Fibroblast of lung (primary cell): Measurements from ENCODE around the gene RRAGD. TPM values are rescaled to one million over a fixed set of nuclear protein-coding genes. Genes with fewer than 3 reads are reported as not detected.
A peak's percentile ranks its signal among the peaks of the same experiment; 100 is the strongest.

Source experiments
- DNase-seq, 2 donors: peaks; one replicate each; pipeline versions ENCODE4 v3.0.0 to v3.0.0-alpha.2; 2010; ENCODE audit warnings: low read depth in 2 of 2
- H2AFZ ChIP-seq: 2 replicates; pipeline ENCODE4 v1.5.1; 2012; ENCODE audit warnings: low read length, control low read depth, inconsistent platforms
- H3K27ac ChIP-seq: 2 replicates; pipeline ENCODE4 v1.5.1; 2011; ENCODE audit warnings: low read length, control low read depth; ENCODE audit not compliant: insufficient read depth
- H3K27me3 ChIP-seq: 2 replicates; pipeline ENCODE4 v1.5.1; 2011; ENCODE audit warnings: mild to moderate bottlenecking, low read length; ENCODE audit not compliant: control insufficient read depth, insufficient read depth
- H3K36me3 ChIP-seq: 2 replicates; pipeline ENCODE4 v1.5.1; 2011; ENCODE audit warnings: low read length; ENCODE audit not compliant: control insufficient read depth, insufficient read depth
- H3K4me1 ChIP-seq: 2 replicates; pipeline ENCODE4 v1.5.1; 2011; ENCODE audit warnings: low read length; ENCODE audit not compliant: control insufficient read depth, insufficient read depth; ENCODE audit errors: extremely low read depth
- H3K4me2 ChIP-seq: 2 replicates; pipeline ENCODE4 v1.5.1; 2011; ENCODE audit warnings: low read length, control low read depth; ENCODE audit not compliant: insufficient read depth; ENCODE audit errors: extremely low read depth
- H3K4me3 ChIP-seq, 4 experiments: fragments of 200-600 bp in 1 of 4; sonication (generic) in 1 of 4; replicated peaks in 1 of 4; 2 replicates each; pipeline ENCODE4 v1.5.1; 2011 to 2016; ENCODE audit warnings: low read length in 4 of 4, low read depth in 3 of 4, mild to moderate bottlenecking in 3 of 4, control low read depth in 2 of 4, inconsistent platforms in 1 of 4, mixed read lengths in 1 of 4; ENCODE audit not compliant: insufficient read depth in 1 of 4; ENCODE audit errors: control extremely low read depth in 1 of 4
- H3K79me2 ChIP-seq: 2 replicates; pipeline ENCODE4 v1.5.1; 2012; ENCODE audit warnings: mild to moderate bottlenecking, low read length, inconsistent platforms; ENCODE audit not compliant: control insufficient read depth, insufficient read depth
- H3K9ac ChIP-seq: 2 replicates; pipeline ENCODE4 v1.5.1; 2011; ENCODE audit warnings: mild to moderate bottlenecking, low read length, control low read depth; ENCODE audit not compliant: insufficient read depth
- H3K9me3 ChIP-seq: 2 replicates; pipeline ENCODE4 v1.5.1; 2012; ENCODE audit warnings: low read depth, low read length; ENCODE audit not compliant: control insufficient read depth, insufficient read depth
- H4K20me1 ChIP-seq: 2 replicates; pipeline ENCODE4 v1.5.1; 2011; ENCODE audit warnings: low read length; ENCODE audit not compliant: control insufficient read depth, insufficient read depth; ENCODE audit errors: extremely low read depth
- EZH2 ChIP-seq: IDR thresholded peaks from 2 replicates; pipeline ENCODE4 v1.5.1; 2012; ENCODE audit warnings: low read length, control low read depth, mild to moderate bottlenecking; ENCODE audit errors: missing control alignments
- polyA plus RNA-seq, 2 donors: library from polyadenylated mRNA; depleted of rRNA in 1 of 2; stranded (reverse) in 1 of 2; unstranded in 1 of 2; fragments of >200 nt; gene quantifications; 2 replicates each; pipeline ENCODE4 v1.2.1, GENCODE V29; 2011 to 2012; ENCODE audit warnings: missing spikeins in 1 of 2
- total RNA-seq: library from RNA; depleted of rRNA; stranded (reverse); fragments of >200 nt; gene quantifications from 2 replicates; pipeline ENCODE4 v1.2.1, GENCODE V29; 2014
- TF ChIP-seq, protein P1 (sequence below), 2 donors: IDR thresholded peaks in 1 of 2; conservative IDR thresholded peaks in 1 of 2; 1 replicate in 1 of 2; 2 replicates in 1 of 2; pipeline ENCODE4 v1.5.1; 2011 to 2012; ENCODE audit warnings: low read length in 2 of 2, control low read depth in 1 of 2, inconsistent platforms in 1 of 2, low read depth in 1 of 2, mild to moderate bottlenecking in 1 of 2

The RRAGD gene
- total and polyA plus RNA-seq, 2 donors (not counting 1 experiment from before 2014, with no cell fraction given): 0.07 to 1.8 TPM

GRCh38 chr6:89436226-89436625, 24.2 kb upstream of the RRAGD start:
- Histone ChIP-seq H3K9ac (no peak overlapping the region), H3K79me2 (no peaks in the 10 kb centered on the region), H4K20me1 (no peaks in the 10 kb centered on the region), H3K27ac (no peak overlapping the region), H3K4me3 (no peak overlapping the region), H3K27me3 (peaks cover 6% of the 10 kb centered on the region), H2AFZ (no peak overlapping the region), H3K9me3 (no peaks in the 10 kb centered on the region), H3K36me3 (no peaks in the 10 kb centered on the region), H3K4me2 (no peak overlapping the region), H3K4me1 (no peaks in the 10 kb centered on the region)
- peak in 1 of 2 donors; percentile 9 for DNase-seq
- no peak for TF ChIP-seq EZH2
- TF ChIP-seq, protein P1, sequence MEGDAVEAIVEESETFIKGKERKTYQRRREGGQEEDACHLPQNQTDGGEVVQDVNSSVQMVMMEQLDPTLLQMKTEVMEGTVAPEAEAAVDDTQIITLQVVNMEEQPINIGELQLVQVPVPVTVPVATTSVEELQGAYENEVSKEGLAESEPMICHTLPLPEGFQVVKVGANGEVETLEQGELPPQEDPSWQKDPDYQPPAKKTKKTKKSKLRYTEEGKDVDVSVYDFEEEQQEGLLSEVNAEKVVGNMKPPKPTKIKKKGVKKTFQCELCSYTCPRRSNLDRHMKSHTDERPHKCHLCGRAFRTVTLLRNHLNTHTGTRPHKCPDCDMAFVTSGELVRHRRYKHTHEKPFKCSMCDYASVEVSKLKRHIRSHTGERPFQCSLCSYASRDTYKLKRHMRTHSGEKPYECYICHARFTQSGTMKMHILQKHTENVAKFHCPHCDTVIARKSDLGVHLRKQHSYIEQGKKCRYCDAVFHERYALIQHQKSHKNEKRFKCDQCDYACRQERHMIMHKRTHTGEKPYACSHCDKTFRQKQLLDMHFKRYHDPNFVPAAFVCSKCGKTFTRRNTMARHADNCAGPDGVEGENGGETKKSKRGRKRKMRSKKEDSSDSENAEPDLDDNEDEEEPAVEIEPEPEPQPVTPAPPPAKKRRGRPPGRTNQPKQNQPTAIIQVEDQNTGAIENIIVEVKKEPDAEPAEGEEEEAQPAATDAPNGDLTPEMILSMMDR (conservative IDR thresholded peaks at IDR 0.05 in 1 of 2, IDR thresholded peaks at IDR 0.05 in 1 of 2; ENCODE audit: low read depth in 1 of 2, low read length in 2 of 2): no peak

GRCh38 chr6:89434954-89435353, 22.9 kb upstream of the RRAGD start:
- no peak overlapping the region for H3K4me3 ChIP-seq
- TF ChIP-seq, protein P1 (conservative IDR thresholded peaks at IDR 0.05 in 1 of 2, IDR thresholded peaks at IDR 0.05 in 1 of 2; ENCODE audit: low read depth in 1 of 2, low read length in 2 of 2): no peak
- TF ChIP-seq EZH2: no peak
- no peak overlapping the region for H2AFZ ChIP-seq
- DNase-seq: no peak
- H3K79me2 ChIP-seq: no peaks in the 10 kb centered on the region
- no peak overlapping the region for H3K27ac ChIP-seq
- no peaks in the 10 kb centered on the region for H4K20me1 ChIP-seq
- no peaks in the 10 kb centered on the region for H3K4me1 ChIP-seq
- H3K9ac ChIP-seq: no peak overlapping the region
- no peak overlapping the region for H3K4me2 ChIP-seq
- H3K36me3 ChIP-seq: no peaks in the 10 kb centered on the region
- H3K9me3 ChIP-seq: no peaks in the 10 kb centered on the region
- H3K27me3 ChIP-seq: peaks cover 8% of the 10 kb centered on the region

GRCh38 chr6:89434150-89434499, 22.1 kb upstream of the RRAGD start:
- Histone ChIP-seq H3K4me1 (no peaks in the 10 kb centered on the region), H3K4me3 (peak overlapping the region in 1 of 4 experiments; percentile 53), H3K79me2 (no peaks in the 10 kb centered on the region), H3K27ac (no peak overlapping the region), H3K27me3 (peaks cover 8% of the 10 kb centered on the region), H3K4me2 (no peak overlapping the region), H4K20me1 (no peaks in the 10 kb centered on the region), H3K36me3 (no peaks in the 10 kb centered on the region), H3K9me3 (no peaks in the 10 kb centered on the region), H2AFZ (no peak overlapping the region), H3K9ac (no peak overlapping the region)
- no peak for TF ChIP-seq EZH2
- TF ChIP-seq, protein P1 (conservative IDR thresholded peaks at IDR 0.05 in 1 of 2, IDR thresholded peaks at IDR 0.05 in 1 of 2; ENCODE audit: low read depth in 1 of 2, low read length in 2 of 2): no peak
- no peak for DNase-seq
